ENCODE results near the gene GARRE1.

GARRE1 gene

DNA sequence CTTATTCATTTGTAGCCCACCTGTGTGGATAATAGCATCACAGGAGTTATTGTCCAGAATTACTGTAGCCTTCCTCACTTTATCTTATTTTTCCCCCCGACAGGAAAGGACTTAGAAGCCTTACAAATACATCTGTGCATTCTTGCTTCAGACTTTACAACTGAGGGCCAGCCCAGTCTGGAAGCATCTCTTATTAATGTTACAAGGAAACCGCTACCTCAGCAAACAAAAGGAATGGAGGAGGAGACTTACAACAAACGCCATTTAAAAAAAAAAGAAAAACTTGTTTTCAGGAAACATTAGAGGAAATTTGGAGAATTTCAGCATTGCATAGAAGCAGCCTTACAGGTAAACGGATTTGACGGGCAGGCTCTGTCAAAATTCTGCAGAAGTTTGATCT, 45.2 kb downstream of the GARRE1 start:
- no peak for DNase-seq

DNA sequence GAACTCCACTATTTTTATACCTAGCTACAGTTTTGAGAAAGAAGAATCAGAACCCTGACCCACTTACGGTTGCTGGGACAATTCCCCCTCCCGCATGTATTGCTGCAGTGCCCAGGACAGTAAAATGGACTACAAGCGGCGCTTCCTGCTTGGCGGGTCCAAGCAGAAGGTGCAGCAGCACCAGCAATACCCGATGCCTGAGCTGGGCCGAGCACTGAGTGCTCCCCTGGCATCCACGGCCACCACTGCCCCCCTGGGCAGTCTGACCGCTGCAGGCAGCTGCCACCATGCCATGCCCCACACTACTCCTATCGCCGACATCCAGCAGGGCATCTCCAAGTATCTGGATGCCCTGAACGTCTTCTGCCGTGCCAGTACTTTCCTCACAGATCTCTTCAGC, 46.0 kb downstream of the GARRE1 start:
- no peak for DNase-seq

DNA sequence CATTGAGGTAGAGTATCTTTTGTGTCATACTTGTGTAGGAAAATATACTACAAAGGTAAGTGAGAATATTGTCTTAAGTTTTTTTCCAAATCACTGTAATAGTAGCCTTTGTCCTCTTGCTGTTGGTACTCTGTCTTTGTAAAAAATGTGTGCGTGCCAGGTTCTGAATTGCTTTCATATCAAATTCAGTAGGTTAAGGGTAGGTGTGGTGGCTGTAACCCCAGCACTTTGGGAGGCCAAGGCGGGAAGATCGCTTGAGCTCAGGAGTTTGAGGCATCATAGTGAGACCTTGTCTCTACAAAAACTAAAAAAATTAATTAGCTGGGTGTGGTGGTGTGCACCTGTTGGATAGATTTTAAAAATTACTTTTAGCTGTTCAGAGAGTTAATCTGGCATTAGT, 46.6 kb downstream of the GARRE1 start:
- DNase-seq = no peak
